Measurements from ENCODE around the gene ADAMTSL2. TPM values are rescaled to one million over a fixed set of nuclear protein-coding genes. Genes with fewer than 3 reads are reported as not detected.

ADAMTSL2 gene
- polyA plus RNA-seq, 2 of the 4 experiments (the other 2 are of a cell fraction) = not detected

GRCh38 chr9:133587466-133587865, 53.0 kb downstream of the ADAMTSL2 start:
- ATAC-seq = no peak
- no peak for DNase-seq (ENCODE audit: low read depth in 1 of 2, low spot score in 1 of 2)
- TF ChIP-seq JUN (IDR thresholded peaks at IDR 0.05) (no peak), HOXB13 (CRISPR knock-in tag; IDR thresholded peaks at IDR 0.05; ENCODE audit: low read depth) (no peak), RARB (CRISPR knock-in tag; IDR thresholded peaks at IDR 0.05) (no peak), GATA3 (IDR thresholded peaks at IDR 0.05; ENCODE audit: borderline replicate concordance) (no peak), FOSL2 (IDR thresholded peaks at IDR 0.05) (no peak), FOSL2 (CRISPR knock-in tag; IDR thresholded peaks at IDR 0.05) (no peak), NFE2L2 (conservative IDR thresholded peaks at IDR 0.05; ENCODE audit: low read length) (no peak), TP53 (CRISPR knock-in tag; IDR thresholded peaks at IDR 0.05) (no peak), RCOR1 (IDR thresholded peaks at IDR 0.05; ENCODE audit: low read depth, low read length) (no peak), BHLHE40 (IDR thresholded peaks at IDR 0.05; ENCODE audit: low read depth, low read length) (no peak), CBX8 (IDR thresholded peaks at IDR 0.05) (no peak), HOXB5 (CRISPR knock-in tag; IDR thresholded peaks at IDR 0.05) (no peak), ATOH8 (CRISPR knock-in tag; IDR thresholded peaks at IDR 0.05; ENCODE audit: low read depth) (no peak), CHD4 (IDR thresholded peaks at IDR 0.05; ENCODE audit: borderline replicate concordance) (no peak), HES2 (IDR thresholded peaks at IDR 0.05) (no peak), RAD21 (conservative IDR thresholded peaks at IDR 0.05 in 1 of 2, IDR thresholded peaks at IDR 0.05 in 1 of 2) (no peak), NPAS2 (CRISPR knock-in tag; IDR thresholded peaks at IDR 0.05; ENCODE audit: borderline replicate concordance) (no peak), KDM1A (IDR thresholded peaks at IDR 0.05; ENCODE audit: low read depth) (no peak), RFX5 (IDR thresholded peaks at IDR 0.05) (no peak), ZNF302 (CRISPR knock-in tag; IDR thresholded peaks at IDR 0.05) (no peak)
- no peak overlapping the region for H3K4me2 ChIP-seq
- H3K27ac ChIP-seq = no peak overlapping the region
- ChIA-PET CTCF (interaction anchor here (0.6 to 1.4 kb wide), 2 partner anchors 139 to 149 kb away, joined by 3 to 5 read pairs; no protein-coding TSS in a partner anchor), POLR2A (no interaction called here)
- no peak overlapping the region for H3K4me3 ChIP-seq
- no peak for FAIRE-seq
- H3K4me1 ChIP-seq = no peaks in the 10 kb centered on the region
- 21% methylated on average over 4 of the region's 6 CpGs for WGBS (ENCODE audit: missing lambda C conversion rate)
- 0 out of 3 replicates have a peak, but pooled peaks cover 9% of the 10 kb centered on the region for H3K9me3 ChIP-seq

- H3K4me2 ChIP-seq = no peak overlapping the region
- H3K9me3 ChIP-seq = 0 out of 3 replicates have a peak, but pooled peaks cover 9% of the 10 kb centered on the region
- FAIRE-seq (no peak), ATAC-seq (no peak), DNase-seq (ENCODE audit: low read depth in 1 of 2, low spot score in 1 of 2) (peak in 1 of 2 experiments; percentile 24)
- 49% methylated on average over 15 of the region's 19 CpGs for WGBS (ENCODE audit: missing lambda C conversion rate)
- TF ChIP-seq, protein P1, sequence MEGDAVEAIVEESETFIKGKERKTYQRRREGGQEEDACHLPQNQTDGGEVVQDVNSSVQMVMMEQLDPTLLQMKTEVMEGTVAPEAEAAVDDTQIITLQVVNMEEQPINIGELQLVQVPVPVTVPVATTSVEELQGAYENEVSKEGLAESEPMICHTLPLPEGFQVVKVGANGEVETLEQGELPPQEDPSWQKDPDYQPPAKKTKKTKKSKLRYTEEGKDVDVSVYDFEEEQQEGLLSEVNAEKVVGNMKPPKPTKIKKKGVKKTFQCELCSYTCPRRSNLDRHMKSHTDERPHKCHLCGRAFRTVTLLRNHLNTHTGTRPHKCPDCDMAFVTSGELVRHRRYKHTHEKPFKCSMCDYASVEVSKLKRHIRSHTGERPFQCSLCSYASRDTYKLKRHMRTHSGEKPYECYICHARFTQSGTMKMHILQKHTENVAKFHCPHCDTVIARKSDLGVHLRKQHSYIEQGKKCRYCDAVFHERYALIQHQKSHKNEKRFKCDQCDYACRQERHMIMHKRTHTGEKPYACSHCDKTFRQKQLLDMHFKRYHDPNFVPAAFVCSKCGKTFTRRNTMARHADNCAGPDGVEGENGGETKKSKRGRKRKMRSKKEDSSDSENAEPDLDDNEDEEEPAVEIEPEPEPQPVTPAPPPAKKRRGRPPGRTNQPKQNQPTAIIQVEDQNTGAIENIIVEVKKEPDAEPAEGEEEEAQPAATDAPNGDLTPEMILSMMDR (IDR thresholded peaks at IDR 0.05) = 0 out of 3 replicates have a peak, but pooled peaks have one; percentile 11
- TF ChIP-seq CBX8 (IDR thresholded peaks at IDR 0.05) (no peak), CHD4 (IDR thresholded peaks at IDR 0.05; ENCODE audit: borderline replicate concordance) (no peak), NR3C1 (IDR thresholded peaks at IDR 0.05) (no peak), REST (IDR thresholded peaks at IDR 0.05) (no peak), HMGXB4 (CRISPR knock-in tag; IDR thresholded peaks at IDR 0.05; ENCODE audit: borderline replicate concordance) (no peak), JUN (IDR thresholded peaks at IDR 0.05) (no peak), EP300 (IDR thresholded peaks at IDR 0.05) (no peak)
- ChIA-PET CTCF (interaction anchor here (1.3 to 2.0 kb wide), 3 partner anchors 10 to 137 kb away, joined by 5 to 9 read pairs (median 5); no protein-coding TSS in a partner anchor), POLR2A (no interaction called here)
- no peak overlapping the region for H3K27ac ChIP-seq
- H3K4me1 ChIP-seq = no peaks in the 10 kb centered on the region
- H3K4me3 ChIP-seq = no peak overlapping the region
Observed at GRCh38 chr9:133589454-133590227, 55.1 kb downstream of the ADAMTSL2 start.
